ENCODE measurements around the gene BRI3.
A peak's percentile ranks its signal among the peaks of the same experiment; 100 is the strongest.

BRI3 gene

GRCh38 chr7:98254516-98254915 is 27.0 kb upstream of the BRI3 start:
- no peak for DNase-seq

- peak; percentile 26 for DNase-seq
These were observed 26.4 kb upstream of the BRI3 start for GRCh38 chr7:98254951-98255610.

- DNase-seq, result no peak
These were observed 25.1 kb upstream of the BRI3 start for GRCh38 chr7:98256431-98256830.

- DNase-seq, result no peak
These were observed 23.8 kb upstream of the BRI3 start for GRCh38 chr7:98257701-98258100.

GRCh38 chr7:98265841-98266271 is 15.6 kb upstream of the BRI3 start:
- DNase-seq, result no peak

GRCh38 chr7:98266840-98267239 is 14.6 kb upstream of the BRI3 start:
- no peak for DNase-seq

GRCh38 chr7:98267303-98267702 is 14.2 kb upstream of the BRI3 start:
- no peak for DNase-seq

GRCh38 chr7:98276241-98276761 is 5.2 kb upstream of the BRI3 start:
- DNase-seq, result no peak

GRCh38 chr7:98278408-98278807 is 3.1 kb upstream of the BRI3 start:
- DNase-seq, result no peak

GRCh38 chr7:98278936-98279335 is 2.5 kb upstream of the BRI3 start:
- no peak for DNase-seq

GRCh38 chr7:98280296-98280695 is 1.2 kb upstream of the BRI3 start:
- DNase-seq, result no peak

GRCh38 chr7:98281757-98282606 is 496 bp downstream of the BRI3 start:
- peak; percentile 52 for DNase-seq

GRCh38 chr7:98282703-98283102 is 1.2 kb downstream of the BRI3 start:
- DNase-seq, result no peak

- DNase-seq, result no peak
These were observed 1.8 kb downstream of the BRI3 start for GRCh38 chr7:98283127-98283886.

GRCh38 chr7:98283887-98284222 is 2.4 kb downstream of the BRI3 start:
- no peak for DNase-seq

- DNase-seq, result no peak
These were observed 3.0 kb downstream of the BRI3 start for GRCh38 chr7:98284335-98285036.

- no peak for DNase-seq
These were observed 3.9 kb downstream of the BRI3 start for GRCh38 chr7:98285157-98286092.

GRCh38 chr7:98286093-98286539 is 4.6 kb downstream of the BRI3 start:
- no peak for DNase-seq

- no peak for DNase-seq
These were observed 5.4 kb downstream of the BRI3 start for GRCh38 chr7:98286701-98287485.

- DNase-seq, result no peak
These were observed 6.0 kb downstream of the BRI3 start for GRCh38 chr7:98287486-98287959.

All from stimulated activated CD8-positive, alpha-beta memory T cell treated with anti-CD3 and anti-CD28 coated beads, Interleukin-4, amount 100 ng/mL, for 48 hours (primary cell).